ENCODE measurements around the gene THSD4.
A peak's percentile ranks its signal among the peaks of the same experiment; 100 is the strongest.

Gene THSD4

GRCh38 chr15:71451130-71451529, 335.9 kb downstream of the THSD4 start:
- TF ChIP-seq ZFX (IDR thresholded peaks at IDR 0.05) (no peak), CTCF (conservative IDR thresholded peaks at IDR 0.05) (no peak)
- no peak overlapping the region for H3K27ac ChIP-seq

GRCh38 chr15:71452893-71453292, 337.6 kb downstream of the THSD4 start:
- no peak overlapping the region for H3K27ac ChIP-seq
- TF ChIP-seq CTCF (conservative IDR thresholded peaks at IDR 0.05) (no peak), ZFX (IDR thresholded peaks at IDR 0.05) (no peak)

- TF ChIP-seq CTCF (conservative IDR thresholded peaks at IDR 0.05): no peak
- no peak overlapping the region; the same call in 1 of the 2 replicates for H3K27ac ChIP-seq
Measured at GRCh38 chr15:71454462-71454996, 339.3 kb downstream of the THSD4 start.

- H3K27ac ChIP-seq: peak overlapping the region; percentile 20; the same call in 1 of the 2 replicates
- TF ChIP-seq ZFX (IDR thresholded peaks at IDR 0.05): no peak
- no peak for TF ChIP-seq CTCF (conservative IDR thresholded peaks at IDR 0.05)
Measured at GRCh38 chr15:71455107-71455506, 339.8 kb downstream of the THSD4 start.

- peak overlapping the region; percentile 20; the same call in 1 of the 2 replicates for H3K27ac ChIP-seq
- TF ChIP-seq ZFX (IDR thresholded peaks at IDR 0.05) (no peak), CTCF (conservative IDR thresholded peaks at IDR 0.05) (no peak)
Measured at GRCh38 chr15:71455878-71456277, 340.6 kb downstream of the THSD4 start.

- TF ChIP-seq CTCF (conservative IDR thresholded peaks at IDR 0.05) (no peak), ZFX (IDR thresholded peaks at IDR 0.05) (no peak)
- H3K27ac ChIP-seq: no peak overlapping the region
Measured at GRCh38 chr15:71456362-71456761, 341.1 kb downstream of the THSD4 start.

GRCh38 chr15:71456811-71457210, 341.5 kb downstream of the THSD4 start:
- no peak overlapping the region for H3K27ac ChIP-seq
- TF ChIP-seq CTCF (conservative IDR thresholded peaks at IDR 0.05) (no peak), ZFX (IDR thresholded peaks at IDR 0.05) (no peak)

Data from C4-2B (cell line).